ENCODE measurements around the gene DOLK.

Gene DOLK

GRCh38 chr9:128903871-128904620, 43.4 kb downstream of the DOLK start:
- no peak for TF ChIP-seq CTCF (IDR thresholded peaks at IDR 0.05; ENCODE audit: insufficient read depth, missing control alignments)
- no peak for DNase-seq (ENCODE audit: insufficient read length, low spot score)
- no peak for FAIRE-seq

GRCh38 chr9:128903079-128903461, 44.3 kb downstream of the DOLK start:
- no peak for TF ChIP-seq CTCF (IDR thresholded peaks at IDR 0.05; ENCODE audit: insufficient read depth, missing control alignments)
- DNase-seq (ENCODE audit: insufficient read length, low spot score) = no peak
- FAIRE-seq = no peak

- TF ChIP-seq CTCF (IDR thresholded peaks at IDR 0.05; ENCODE audit: insufficient read depth, missing control alignments) = no peak
- FAIRE-seq = no peak
- peak; percentile 4 for DNase-seq (ENCODE audit: insufficient read length, low spot score)
These were observed 44.9 kb downstream of the DOLK start for GRCh38 chr9:128902351-128903078.

- no peak for FAIRE-seq
- no peak for DNase-seq (ENCODE audit: insufficient read length, low spot score)
- TF ChIP-seq CTCF (IDR thresholded peaks at IDR 0.05; ENCODE audit: insufficient read depth, missing control alignments) = no peak
These were observed 45.6 kb downstream of the DOLK start for GRCh38 chr9:128901822-128902221.

- FAIRE-seq (no peak), DNase-seq (ENCODE audit: insufficient read length, low spot score) (no peak)
- TF ChIP-seq CTCF (IDR thresholded peaks at IDR 0.05; ENCODE audit: insufficient read depth, missing control alignments) = no peak
These were observed 46.0 kb downstream of the DOLK start for GRCh38 chr9:128901379-128901778.

- DNase-seq (ENCODE audit: insufficient read length, low spot score) = no peak
- TF ChIP-seq CTCF (IDR thresholded peaks at IDR 0.05; ENCODE audit: insufficient read depth, missing control alignments) = no peak
- FAIRE-seq = no peak
These were observed 47.7 kb downstream of the DOLK start for GRCh38 chr9:128899566-128900322.
